DND-41 (cell line): ENCODE measurements around the gene ETFDH.

ENCODE experiments used
- ATAC-seq: fragments of 200-7000 bp; cut with Tn5 transposase; 3 replicates; pipeline ENCODE4 v1.9.1; 2021; ENCODE audit warnings: low read depth; ENCODE audit not compliant: insufficient read depth
- DNase-seq: peaks from one replicate; pipeline ENCODE4 v3.0.0-alpha.2; 2020
- H2AFZ ChIP-seq: 2 replicates; pipeline ENCODE4 v1.6.0; 2012; ENCODE audit warnings: low read depth, low read length
- H3K27ac ChIP-seq: 2 replicates; pipeline ENCODE4 v1.5.1; 2012; ENCODE audit warnings: low read length, inconsistent platforms
- H3K27me3 ChIP-seq: fragments of 200-600 bp; sonication (generic); 2 replicates; pipeline ENCODE4 v1.6.0; 2012; ENCODE audit warnings: low read length, mild to moderate bottlenecking, inconsistent platforms; ENCODE audit not compliant: insufficient read depth, poor library complexity
- H3K36me3 ChIP-seq: 2 replicates; pipeline ENCODE4 v1.5.1; 2012; ENCODE audit warnings: low read length, inconsistent platforms; ENCODE audit not compliant: insufficient read depth
- H3K4me1 ChIP-seq: 2 replicates; pipeline ENCODE4 v1.5.1; 2012; ENCODE audit warnings: mild to moderate bottlenecking, low read length; ENCODE audit not compliant: insufficient read depth
- H3K4me2 ChIP-seq: 2 replicates; pipeline ENCODE4 v1.6.0; 2012; ENCODE audit warnings: mild to moderate bottlenecking, moderate library complexity, low read length, inconsistent platforms; ENCODE audit not compliant: insufficient read depth
- H3K4me3 ChIP-seq, 2 experiments: fragments of 200-600 bp in 1 of 2; shearing (Covaris generic) in 1 of 2; 2 replicates each; pipeline ENCODE4 v1.5.1; 2012 to 2016; ENCODE audit warnings: inconsistent platforms in 2 of 2, low read length in 2 of 2, mild to moderate bottlenecking in 2 of 2, low read depth in 1 of 2, moderate library complexity in 1 of 2
- H3K79me2 ChIP-seq: 2 replicates; pipeline ENCODE4 v1.6.0; 2012; ENCODE audit warnings: low read length, inconsistent platforms; ENCODE audit not compliant: insufficient read depth
- H3K9ac ChIP-seq: 2 replicates; pipeline ENCODE4 v1.6.0; 2012; ENCODE audit warnings: low read depth, mild to moderate bottlenecking, inconsistent platforms, low read length, moderate library complexity
- H3K9me3 ChIP-seq: 2 replicates; pipeline ENCODE4 v1.5.1; 2012; ENCODE audit warnings: low read length, moderate library complexity, mild to moderate bottlenecking, inconsistent platforms; ENCODE audit not compliant: insufficient read depth, severe bottlenecking
- H4K20me1 ChIP-seq: 2 replicates; pipeline ENCODE4 v1.6.0; 2012; ENCODE audit warnings: low read length; ENCODE audit not compliant: insufficient read depth
- EZH2 ChIP-seq: IDR thresholded peaks from 3 replicates; pipeline ENCODE4 v1.6.1; 2012; ENCODE audit warnings: borderline replicate concordance, low read depth, mild to moderate bottlenecking, moderate library complexity, low read length, inconsistent platforms; ENCODE audit not compliant: severe bottlenecking
- TF ChIP-seq, protein P1 (sequence below): IDR thresholded peaks from 2 replicates; pipeline ENCODE4 v1.5.1; 2012; ENCODE audit warnings: borderline replicate concordance, low read length, moderate library complexity, mild to moderate bottlenecking; ENCODE audit not compliant: poor library complexity, severe bottlenecking; ENCODE audit errors: extremely low read depth

The ETFDH gene

DNA sequence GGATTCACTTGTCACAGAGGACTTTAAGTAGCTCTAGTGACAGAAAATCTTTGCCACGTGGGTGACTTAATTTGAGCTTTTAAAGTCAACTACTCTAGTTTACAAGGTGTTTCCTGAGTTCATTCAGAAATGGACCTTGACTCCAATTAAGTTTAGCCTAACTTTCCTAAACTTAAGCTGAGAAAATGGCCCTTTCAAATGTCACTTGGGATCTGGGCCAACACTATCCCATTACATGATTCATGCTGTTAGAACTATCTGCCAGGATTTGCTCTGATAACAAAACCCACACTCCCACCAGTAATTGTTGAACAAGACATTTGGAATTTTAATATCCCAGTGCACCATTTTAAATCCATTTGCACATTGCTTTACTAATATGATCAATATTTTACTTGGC, 41.2 kb upstream of the ETFDH start:
- Histone ChIP-seq H3K4me3 (no peak overlapping the region), H3K27ac (no peak overlapping the region), H4K20me1 (no peaks in the 10 kb centered on the region), H3K27me3 (no peaks in the 10 kb centered on the region), H3K9me3 (no peaks in the 10 kb centered on the region), H3K9ac (no peak overlapping the region), H3K36me3 (no peaks in the 10 kb centered on the region), H3K4me2 (no peak overlapping the region), H3K79me2 (no peaks in the 10 kb centered on the region), H3K4me1 (no peaks in the 10 kb centered on the region), H2AFZ (no peak overlapping the region)
- TF ChIP-seq, protein P1, sequence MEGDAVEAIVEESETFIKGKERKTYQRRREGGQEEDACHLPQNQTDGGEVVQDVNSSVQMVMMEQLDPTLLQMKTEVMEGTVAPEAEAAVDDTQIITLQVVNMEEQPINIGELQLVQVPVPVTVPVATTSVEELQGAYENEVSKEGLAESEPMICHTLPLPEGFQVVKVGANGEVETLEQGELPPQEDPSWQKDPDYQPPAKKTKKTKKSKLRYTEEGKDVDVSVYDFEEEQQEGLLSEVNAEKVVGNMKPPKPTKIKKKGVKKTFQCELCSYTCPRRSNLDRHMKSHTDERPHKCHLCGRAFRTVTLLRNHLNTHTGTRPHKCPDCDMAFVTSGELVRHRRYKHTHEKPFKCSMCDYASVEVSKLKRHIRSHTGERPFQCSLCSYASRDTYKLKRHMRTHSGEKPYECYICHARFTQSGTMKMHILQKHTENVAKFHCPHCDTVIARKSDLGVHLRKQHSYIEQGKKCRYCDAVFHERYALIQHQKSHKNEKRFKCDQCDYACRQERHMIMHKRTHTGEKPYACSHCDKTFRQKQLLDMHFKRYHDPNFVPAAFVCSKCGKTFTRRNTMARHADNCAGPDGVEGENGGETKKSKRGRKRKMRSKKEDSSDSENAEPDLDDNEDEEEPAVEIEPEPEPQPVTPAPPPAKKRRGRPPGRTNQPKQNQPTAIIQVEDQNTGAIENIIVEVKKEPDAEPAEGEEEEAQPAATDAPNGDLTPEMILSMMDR, result no peak
- TF ChIP-seq EZH2, result no peak
- no peak for ATAC-seq
- DNase-seq, result no peak

DNA sequence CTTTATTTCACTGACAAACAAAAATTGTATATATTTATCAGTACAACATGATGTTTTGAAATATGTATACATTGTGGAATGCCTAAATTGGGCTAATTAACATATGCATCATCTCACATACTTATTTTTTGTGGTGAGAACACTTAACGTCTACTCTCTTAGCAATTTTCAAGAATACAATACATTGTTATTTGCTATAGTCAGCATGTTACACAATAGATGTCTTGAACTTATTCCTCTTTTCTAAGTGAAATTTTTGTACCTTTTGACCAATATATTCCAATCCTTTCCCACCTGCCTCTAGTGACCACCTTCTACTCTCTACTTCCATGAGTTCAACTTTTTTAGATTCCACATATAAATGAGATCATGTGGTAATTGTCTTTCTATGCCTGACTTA, 35.5 kb upstream of the ETFDH start:
- H3K9ac ChIP-seq, result no peak overlapping the region
- no peak overlapping the region for H2AFZ ChIP-seq
- no peaks in the 10 kb centered on the region for H3K79me2 ChIP-seq
- H3K4me1 ChIP-seq, result no peaks in the 10 kb centered on the region
- no peak overlapping the region for H3K4me3 ChIP-seq
- no peaks in the 10 kb centered on the region for H3K9me3 ChIP-seq
- no peaks in the 10 kb centered on the region for H3K36me3 ChIP-seq
- H3K4me2 ChIP-seq, result no peak overlapping the region
- no peak overlapping the region for H3K27ac ChIP-seq
- DNase-seq (no peak), ATAC-seq (no peak)
- H3K27me3 ChIP-seq, result no peaks in the 10 kb centered on the region
- H4K20me1 ChIP-seq, result no peaks in the 10 kb centered on the region
- TF ChIP-seq, protein P1, result no peak
- no peak for TF ChIP-seq EZH2

DNA sequence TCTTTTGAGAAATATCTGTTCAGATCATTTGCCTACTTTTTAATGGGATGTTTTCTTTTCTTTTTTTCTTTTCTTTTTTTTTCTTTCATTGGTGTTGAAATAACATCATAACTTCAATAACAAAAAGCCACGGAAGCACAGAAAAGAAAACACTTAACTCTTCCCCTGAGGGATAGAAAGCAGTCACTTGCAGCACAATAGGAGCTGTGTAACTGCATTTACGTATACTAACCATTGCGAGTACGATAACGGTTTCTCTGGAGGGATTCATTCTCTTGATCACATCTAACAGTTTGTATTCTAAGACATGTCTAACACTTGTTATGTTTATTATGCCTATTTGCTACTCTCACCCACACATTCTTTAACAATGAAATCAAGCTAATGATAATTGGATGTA, 27.7 kb upstream of the ETFDH start:
- TF ChIP-seq, protein P1, result no peak
- TF ChIP-seq EZH2, result no peak
- Histone ChIP-seq H3K79me2 (no peaks in the 10 kb centered on the region), H3K27me3 (no peaks in the 10 kb centered on the region), H3K27ac (no peak overlapping the region), H3K4me3 (no peak overlapping the region), H4K20me1 (no peaks in the 10 kb centered on the region), H2AFZ (no peak overlapping the region), H3K4me2 (no peak overlapping the region), H3K9me3 (no peaks in the 10 kb centered on the region), H3K36me3 (no peaks in the 10 kb centered on the region), H3K9ac (no peak overlapping the region), H3K4me1 (no peaks in the 10 kb centered on the region)
- no peak for DNase-seq
- no peak for ATAC-seq

DNA sequence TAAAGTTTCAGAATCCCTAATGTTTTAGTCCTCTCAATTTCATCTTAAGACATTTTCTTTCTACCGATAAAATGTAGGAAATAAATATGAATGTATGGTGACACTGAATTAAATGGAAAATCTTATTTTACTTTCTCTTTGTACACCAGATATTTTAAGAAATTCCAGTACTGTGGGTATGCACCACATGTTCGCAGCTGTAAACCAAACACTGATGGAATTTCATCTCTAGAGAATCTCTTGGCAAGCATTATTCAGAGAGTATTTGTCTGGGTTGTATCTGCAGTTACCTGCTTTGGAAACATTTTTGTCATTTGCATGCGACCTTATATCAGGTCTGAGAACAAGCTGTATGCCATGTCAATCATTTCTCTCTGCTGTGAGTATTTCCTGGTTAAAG, 27.3 kb upstream of the ETFDH start:
- H3K79me2 ChIP-seq, result no peaks in the 10 kb centered on the region
- no peak for ATAC-seq
- H3K9ac ChIP-seq, result no peak overlapping the region
- no peak for DNase-seq
- no peaks in the 10 kb centered on the region for H3K4me1 ChIP-seq
- TF ChIP-seq, protein P1, result no peak
- TF ChIP-seq EZH2, result no peak
- no peaks in the 10 kb centered on the region for H3K27me3 ChIP-seq
- H3K27ac ChIP-seq, result no peak overlapping the region
- H3K36me3 ChIP-seq, result no peaks in the 10 kb centered on the region
- no peak overlapping the region for H3K4me3 ChIP-seq
- no peak overlapping the region for H3K4me2 ChIP-seq
- H3K9me3 ChIP-seq, result no peaks in the 10 kb centered on the region
- H2AFZ ChIP-seq, result no peak overlapping the region
- no peaks in the 10 kb centered on the region for H4K20me1 ChIP-seq
